A549 treated with DMSO at 1 μM for 4 hours (cell line): Measurements from ENCODE around the gene ZDHHC9. TPM values are rescaled to one million over a fixed set of nuclear protein-coding genes. Genes with fewer than 3 reads are reported as not detected.

Source experiments
- total RNA-seq: library from RNA; stranded (reverse); fragments of 200-300 nt; extraction: Qiagen RNA extraction; gene quantifications from 5 replicates; pipeline ENCODE4 v1.2.3, GENCODE V29; 2022; ENCODE audit warnings: low read depth

The ZDHHC9 gene
- total RNA-seq, result 39.6 to 41.4 TPM (median 41.0 TPM) in 5 replicates

DNA sequence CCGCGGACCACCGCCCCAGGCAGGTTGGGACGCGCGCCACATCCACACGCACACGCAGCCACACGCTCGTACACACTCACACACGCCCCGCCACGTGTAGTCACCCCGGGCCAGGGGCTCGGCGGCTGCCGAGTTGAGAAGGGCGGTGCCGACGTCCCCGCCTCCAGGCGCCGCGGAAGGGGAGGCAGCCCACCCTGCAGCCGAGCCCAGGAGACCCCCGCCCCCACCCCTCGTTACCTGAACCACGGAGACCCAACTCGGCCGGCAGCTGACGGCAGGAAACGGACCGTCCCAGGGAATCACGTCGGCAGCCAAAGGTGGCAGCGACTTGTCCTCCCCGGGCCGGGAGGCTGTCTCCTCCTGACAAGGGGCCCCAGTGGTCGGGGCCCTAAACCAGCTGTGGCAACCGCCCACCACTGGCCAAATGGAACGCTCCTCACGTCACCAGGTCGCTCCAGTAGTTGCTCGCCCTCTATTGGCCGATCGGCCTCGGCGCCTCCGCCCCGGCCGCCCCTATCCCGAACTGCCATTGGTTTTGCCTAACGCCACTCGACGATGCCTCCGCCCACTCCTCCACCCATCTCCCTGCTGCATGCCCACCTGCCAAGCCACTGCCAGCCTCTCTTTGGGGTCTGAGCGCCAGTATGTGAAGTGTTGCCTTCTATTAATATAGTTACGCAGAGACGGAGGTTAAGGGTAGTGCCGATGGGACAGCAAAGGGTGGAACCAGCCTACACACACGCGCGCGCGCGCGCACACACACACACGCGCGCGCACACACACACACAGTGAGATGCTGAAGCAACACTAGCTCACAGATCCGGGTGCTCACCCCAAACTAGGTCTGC is at the start of gene ZDHHC9:
Gene ZDHHC9, minus strand, starts transcription at position 428 of the 848 bp plus-strand sequence. CDS start 1,941 bp downstream, outside the sequence.

DNA sequence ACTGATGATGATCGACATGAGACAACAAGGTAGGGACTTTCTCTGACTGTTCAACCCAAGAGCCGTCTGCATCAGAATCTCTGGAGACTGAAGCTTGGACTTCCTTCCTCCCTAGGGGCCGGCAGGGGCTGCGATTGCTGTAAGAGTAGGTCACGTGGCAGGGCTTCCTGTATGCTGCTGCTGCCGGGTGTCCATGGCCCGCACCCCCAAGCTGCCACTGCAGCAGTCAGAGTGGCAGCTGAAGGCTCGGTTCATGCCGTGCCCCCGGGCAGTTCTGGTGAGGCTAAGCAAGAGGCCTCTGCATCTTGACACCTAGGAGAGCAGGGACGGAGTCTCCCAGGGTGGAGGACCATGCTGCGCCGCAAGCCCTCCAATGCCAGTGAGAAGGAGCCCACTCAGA is 63.9 kb downstream of the ZDHHC9 start, which contains the start of gene SASH3:
Gene SASH3, plus strand, starts transcription at position 203 of the 400 bp plus-strand sequence. Its CDS starts 149 bp downstream, at position 352.

Other genes with a start within 250 kb of the ZDHHC9 start
- 0.78 to 0.99 TPM (median 0.83 TPM) in 5 replicates for gene APLN, start 188.9 kb downstream of the ZDHHC9 start, total RNA-seq
- gene XPNPEP2, start 104.9 kb downstream of the ZDHHC9 start, total RNA-seq, result not detected in 5 replicates
- not detected in 5 replicates for gene SASH3, start 63.9 kb downstream of the ZDHHC9 start, total RNA-seq
- gene UTP14A, start 62.3 kb upstream of the ZDHHC9 start, total RNA-seq, result 46.8 to 51.3 TPM (median 48.2 TPM) in 5 replicates
- 5.6 to 10.3 TPM (median 9.3 TPM) in 5 replicates for gene BCORL1, start 138.7 kb upstream of the ZDHHC9 start, total RNA-seq